HepG2 (cell line): ENCODE data around the gene SCFD2. TPM values are rescaled to one million over a fixed set of nuclear protein-coding genes. Genes with fewer than 3 reads are reported as not detected.

Source experiments
- ATAC-seq: fragments of 200-7000 bp; cut with Tn5 transposase; 3 replicates; pipeline ENCODE4 v1.9.1; 2020; ENCODE audit warnings: mild to moderate bottlenecking, moderate library complexity
- BruUV-seq: library from RNA; stranded (reverse); fragments of 400-500 nt; replicated peaks from 2 replicates; lab custom pipeline; 2021; lab: Mats Ljungman, UMichigan
- CTCF ChIA-PET: fragments of 300-600 bp; formaldehyde crosslinking; extraction: SDS; loops from one replicate; lab custom pipeline; 2021; ENCODE audit warnings: low total read pairs, inconsistent platforms, low intra/inter-chr PET ratio; lab: Yijun Ruan, JAX
- POLR2A ChIA-PET: fragments of 350-600 bp; sonication (Branson Sonifier 250); formaldehyde crosslinking; loops from one replicate; lab custom pipeline; 2020; ENCODE audit warnings: antibody characterized with exemption, inconsistent platforms; lab: Yijun Ruan, JAX
- DNase-seq: peaks from one replicate; pipeline ENCODE4 v3.0.0-alpha.2; 2015; ENCODE audit warnings: low spot score
- FAIRE-seq: peaks from 3 replicates; lab custom pipeline; 2011; peaks lifted over from hg19 to GRCh38; lab: Jason Lieb, UNC
- H2AFZ ChIP-seq: one replicate; pipeline ENCODE4 v1.6.1; 2011; ENCODE audit warnings: low read length, inconsistent platforms
- H3K27ac ChIP-seq: fragments of 300-600 bp; 3 replicates; pipeline ENCODE4 v1.8.0; 2011; ENCODE audit warnings: mixed run types, mild to moderate bottlenecking, mixed read lengths, low read length, inconsistent platforms; ENCODE audit not compliant: insufficient read depth; ENCODE audit errors: extremely low read length
- H3K27me3 ChIP-seq, 2 experiments: fragments of 200-600 bp in 1 of 2; 2 replicates in 1 of 2; 3 replicates in 1 of 2; pipeline versions ENCODE4 v1.6.0 to v1.8.0; 2011; ENCODE audit warnings: low read length in 2 of 2, mild to moderate bottlenecking in 2 of 2, moderate library complexity in 2 of 2, inconsistent platforms in 1 of 2; ENCODE audit not compliant: insufficient read depth in 2 of 2, control insufficient read depth in 1 of 2
- H3K36me3 ChIP-seq, 2 experiments: fragments of 200-600 bp in 1 of 2; replicated peaks in 1 of 2; 2 replicates in 1 of 2; 3 replicates in 1 of 2; pipeline versions ENCODE4 v1.5.1 to v1.8.0; 2011; ENCODE audit warnings: low read length in 2 of 2, inconsistent platforms in 1 of 2; ENCODE audit not compliant: insufficient read depth in 2 of 2, control insufficient read depth in 1 of 2
- H3K4me1 ChIP-seq: 2 replicates; pipeline ENCODE4 v1.5.1; 2012; ENCODE audit warnings: low read length, inconsistent platforms; ENCODE audit not compliant: insufficient read depth
- H3K4me2 ChIP-seq: 2 replicates; pipeline ENCODE4 v1.6.0; 2011; ENCODE audit warnings: low read depth, low read length, inconsistent platforms
- H3K4me3 ChIP-seq, 3 experiments: fragments of 200-600 bp in 1 of 3; sonication (generic), shearing (Covaris generic) in 1 of 3; replicated peaks in 1 of 3; 2 replicates each; pipeline ENCODE4 v1.5.1; 2011 to 2016; ENCODE audit warnings: low read length in 3 of 3, inconsistent platforms in 2 of 3, low read depth in 2 of 3, mild to moderate bottlenecking in 2 of 3, control low read depth in 1 of 3, mixed read lengths in 1 of 3; ENCODE audit not compliant: insufficient read depth in 1 of 3
- H3K79me2 ChIP-seq: one replicate; pipeline ENCODE4 v1.6.1; 2011; ENCODE audit warnings: low read length, inconsistent platforms; ENCODE audit not compliant: insufficient read depth
- H3K9ac ChIP-seq: 2 replicates; pipeline ENCODE4 v1.6.0; 2011; ENCODE audit warnings: mild to moderate bottlenecking, low read depth, low read length, inconsistent platforms; ENCODE audit not compliant: insufficient read depth
- H3K9me3 ChIP-seq: 2 replicates; pipeline ENCODE4 v1.5.1; 2012; ENCODE audit warnings: mild to moderate bottlenecking, low read length
- H4K20me1 ChIP-seq: 2 replicates; pipeline ENCODE4 v1.6.0; 2011; ENCODE audit warnings: inconsistent platforms, mild to moderate bottlenecking, low read length, moderate library complexity; ENCODE audit not compliant: insufficient read depth
- FOXK1 ChIP-seq: sonication (generic); formaldehyde crosslinking; IDR thresholded peaks from 2 replicates; pipeline ENCODE4 v1.4.0; 2020; ENCODE audit warnings: low read depth, missing genetic modification reagents, borderline replicate concordance
- FUBP1 ChIP-seq: sonication (generic); formaldehyde crosslinking; IDR thresholded peaks from 2 replicates; pipeline ENCODE4 v1.5.1; 2020; ENCODE audit warnings: missing genetic modification reagents, mild to moderate bottlenecking, borderline replicate concordance
- JUNB ChIP-seq: sonication (generic); formaldehyde crosslinking; IDR thresholded peaks from 2 replicates; pipeline ENCODE4 v1.8.0; 2022; ENCODE audit warnings: missing genetic modification reagents, mild to moderate bottlenecking, borderline replicate concordance
- KLF11 ChIP-seq: IDR thresholded peaks from 2 replicates; pipeline ENCODE4 v1.6.1; 2016; ENCODE audit warnings: missing compliant biosample characterization
- KLF9 ChIP-seq: IDR thresholded peaks from 2 replicates; pipeline ENCODE4 v1.6.1; 2016; ENCODE audit warnings: low read depth
- NR1H2 ChIP-seq: sonication (generic); formaldehyde crosslinking; IDR thresholded peaks from 2 replicates; pipeline ENCODE4 v1.8.1; 2022; ENCODE audit warnings: low read depth, missing genetic modification reagents, borderline replicate concordance
- SMAD1 ChIP-seq: sonication (generic); formaldehyde crosslinking; IDR thresholded peaks from 2 replicates; pipeline ENCODE4 v1.4.0; 2020; ENCODE audit warnings: missing genetic modification reagents, low read depth, mild to moderate bottlenecking, borderline replicate concordance
- ZNF570 ChIP-seq: sonication (generic); formaldehyde crosslinking; IDR thresholded peaks from 2 replicates; pipeline ENCODE4 v1.4.0; 2020; ENCODE audit warnings: mild to moderate bottlenecking, missing genetic modification reagents, borderline replicate concordance
- WGBS: methylation state at CpG from one replicate; pipeline ENCODE4 v1.1.6; 2017; ENCODE audit warnings: low lambda C conversion rate; 5-methylcytosine and 5-hydroxymethylcytosine counted together
- in situ Hi-C: cut with HindIII; loops from 2 replicates; pipeline ENCODE4 v1.10.0; 2017; ENCODE audit warnings: low pct_unique_long_range_greater_than_20kb; ENCODE audit not compliant: extremely low pct_ligation_motif_present
- intact Hi-C: fragments of 100-400 bp; cut with micrococcal nuclease; formaldehyde crosslinking; loops from one replicate; pipeline ENCODE4 v1.10.0; 2022; ENCODE audit not compliant: unreplicated experiment
- polyA plus RNA-seq, 8 experiments: library from polyadenylated mRNA; depleted of rRNA in 3 of 8; stranded (reverse) in 7 of 8; unstranded in 1 of 8; fragments of >200 nt; fragmentation: Illumina TruSeq in 4 of 8; extraction: Trizol in 4 of 8; gene quantifications; 2 replicates each; pipeline versions ENCODE4 v1.2.1 to v1.2.3, GENCODE V29; 2011 to 2016; ENCODE audit warnings: low read depth in 4 of 8, missing spikeins in 1 of 8, mixed read lengths in 1 of 8; ENCODE audit not compliant: insufficient read depth in 1 of 8
- total RNA-seq, 5 experiments: library from RNA; depleted of rRNA; stranded (reverse); fragments of >200 nt; fragmentation: Illumina TruSeq; extraction: Trizol; gene quantifications; 2 replicates each; pipeline ENCODE4 v1.2.3, GENCODE V29; 2016; ENCODE audit warnings: low read depth in 1 of 5

The SCFD2 gene
- total and polyA plus RNA-seq, 2 of the 13 experiments (the other 11 are each of a cell fraction or from before 2014, with no cell fraction given) = 4.6 to 15.6 TPM

DNA sequence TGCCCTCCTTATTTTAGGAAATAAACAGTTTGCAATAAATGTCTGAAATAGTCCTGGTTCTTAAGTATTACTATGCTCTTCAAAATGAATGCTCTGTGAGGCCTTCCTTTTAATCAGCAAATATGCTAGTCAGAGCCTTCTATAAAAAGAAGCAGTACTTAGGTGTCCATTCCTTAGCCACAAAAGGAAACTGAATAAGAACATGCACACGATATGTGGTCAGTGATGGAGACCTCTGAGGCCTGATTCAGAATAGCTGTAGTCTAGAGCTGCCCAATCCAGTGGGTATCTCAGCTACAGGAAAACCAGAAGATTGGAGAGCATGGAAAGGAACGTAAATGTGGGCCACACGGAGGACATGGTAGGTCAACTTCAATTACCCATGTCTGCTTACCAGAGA is 361.9 kb downstream of the SCFD2 start:
- H3K4me1 ChIP-seq = peaks cover 35% of the 10 kb centered on the region
- H3K79me2 ChIP-seq = no peaks in the 10 kb centered on the region
- no peaks in the 10 kb centered on the region for H3K9me3 ChIP-seq
- ATAC-seq = no peak
- 99% methylated on average over 3 of the region's 3 CpGs for WGBS
- TF ChIP-seq ZNF570 (CRISPR knock-in tag) = no peak
- TF ChIP-seq, all 625 proteins: peak for 0
- ChIA-PET CTCF (no interaction called here), POLR2A (no interaction called here)
- no TSS peak for BruUV-seq
- Histone ChIP-seq H3K36me3 (no peaks in the 10 kb centered on the region), H3K4me2 (no peak overlapping the region), H3K27me3 (no peaks in the 10 kb centered on the region), H2AFZ (no peak overlapping the region), H3K9ac (no peak overlapping the region), H3K4me3 (no peak overlapping the region), H4K20me1 (no peaks in the 10 kb centered on the region), H3K27ac (no peak overlapping the region)
- DNase-seq (no peak), FAIRE-seq (no peak)
- in situ Hi-C loops (loop anchor here (25.0 kb wide), 3 partner anchors 608 to 908 kb away; no protein-coding TSS in a partner anchor), intact Hi-C loops (no loop called here)

DNA sequence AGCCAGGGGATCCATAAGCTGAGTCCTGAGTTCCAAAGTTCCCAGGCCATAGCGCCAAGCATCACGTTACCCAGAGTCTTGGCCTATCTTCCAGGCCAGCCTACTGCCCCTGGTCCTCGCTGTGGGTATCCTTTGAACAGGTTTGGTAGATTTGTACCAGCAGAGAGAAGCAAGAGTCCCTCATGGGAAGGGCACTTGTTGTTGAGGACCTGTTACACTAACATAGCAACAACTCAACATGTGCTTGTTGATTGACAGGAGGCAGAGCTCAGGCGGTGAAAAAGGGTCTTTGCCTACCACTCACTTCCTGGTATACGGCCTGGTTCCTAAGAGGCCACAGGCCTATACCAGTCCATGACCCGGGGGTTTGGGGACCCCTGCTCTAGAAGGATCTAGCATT is 365.3 kb downstream of the SCFD2 start:
- H4K20me1 ChIP-seq = no peaks in the 10 kb centered on the region
- H3K27me3 ChIP-seq = no peaks in the 10 kb centered on the region
- H2AFZ ChIP-seq = no peak overlapping the region
- H3K36me3 ChIP-seq = no peaks in the 10 kb centered on the region
- no peak overlapping the region for H3K4me3 ChIP-seq
- H3K27ac ChIP-seq = no peak overlapping the region
- no peaks in the 10 kb centered on the region for H3K9me3 ChIP-seq
- DNase-seq = no peak
- no peak overlapping the region for H3K4me2 ChIP-seq
- ChIA-PET CTCF (no interaction called here), POLR2A (no interaction called here)
- 93% methylated on average over 5 of the region's 6 CpGs for WGBS
- no peaks in the 10 kb centered on the region for H3K79me2 ChIP-seq
- no peak for TF ChIP-seq JUNB
- no peak for TF ChIP-seq FUBP1 (CRISPR knock-in tag)
- TF ChIP-seq KLF9 = no peak
- TF ChIP-seq KLF11 (CRISPR knock-in tag) = no peak
- no peak for TF ChIP-seq FOXK1 (CRISPR knock-in tag)
- no peak for TF ChIP-seq NR1H2
- TF ChIP-seq SMAD1 (CRISPR knock-in tag) = no peak
- FAIRE-seq = no peak
- no peak overlapping the region for H3K9ac ChIP-seq
- H3K4me1 ChIP-seq = peaks cover 32% of the 10 kb centered on the region
- BruUV-seq = no TSS peak
- no peak for ATAC-seq
- intact Hi-C loops (no loop called here), in situ Hi-C loops (loop anchor here (25.0 kb wide), 3 partner anchors 612 to 912 kb away; no protein-coding TSS in a partner anchor)
